Measurements from ENCODE around the gene ADARB2. TPM values are rescaled to one million over a fixed set of nuclear protein-coding genes. Genes with fewer than 3 reads are reported as not detected.
A peak's percentile ranks its signal among the peaks of the same experiment; 100 is the strongest.

ADARB2 gene
- total RNA-seq, 2 experiments from 2014 or later: not detected

DNA sequence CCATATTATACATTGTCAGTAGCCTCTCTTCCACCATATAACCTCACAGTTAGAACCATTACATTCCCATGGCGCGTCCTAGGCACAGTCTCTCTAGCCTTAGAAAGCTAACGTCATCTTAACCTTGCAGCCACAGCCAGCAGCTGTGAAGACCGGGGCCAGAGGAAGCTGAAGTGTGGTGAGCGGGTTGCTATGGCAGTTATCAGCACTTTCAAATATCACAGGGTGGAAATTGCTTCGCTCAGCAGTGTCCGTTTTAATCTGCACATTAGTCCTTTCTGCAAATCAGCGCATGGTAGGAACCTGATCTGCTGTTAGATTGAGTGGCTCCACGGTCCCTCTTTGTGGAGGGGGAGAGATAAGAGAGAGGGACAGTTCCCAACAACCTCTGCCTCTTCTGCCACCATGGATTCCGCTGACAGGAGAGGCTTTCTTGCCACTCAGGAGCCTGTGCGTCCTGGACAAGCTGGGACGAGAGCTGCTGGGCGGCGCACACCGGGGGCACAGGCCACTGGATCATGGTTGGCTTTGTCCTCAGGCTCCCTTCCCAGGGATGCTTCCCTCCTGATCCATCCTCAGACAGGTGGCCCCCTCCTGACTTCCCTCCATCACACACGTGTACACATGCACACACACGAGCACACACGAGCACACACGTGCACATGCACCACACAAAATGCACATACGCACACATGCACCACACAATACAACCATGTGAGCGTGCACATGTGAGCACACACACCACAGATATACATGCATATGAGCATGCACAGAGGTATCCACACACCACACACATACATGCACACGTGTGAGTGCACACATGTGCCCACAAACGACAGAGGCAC lies 587.3 kb downstream of the ADARB2 start:
- H3K4me1 Mint-ChIP-seq: peaks cover 3% of the 10 kb centered on the region
- peaks cover 3% of the 10 kb centered on the region for H3K36me3 Mint-ChIP-seq
- H3K27ac Mint-ChIP-seq: no peak overlapping the region
- H3K4me3 Mint-ChIP-seq: no peak overlapping the region
- peaks cover 10% of the 10 kb centered on the region for H3K27me3 Mint-ChIP-seq
- H3K9me3 Mint-ChIP-seq: peaks cover 7% of the 10 kb centered on the region
- no peak for DNase-seq

- Mint-ChIP-seq H3K9me3 (peaks cover 10% of the 10 kb centered on the region), H3K4me3 (no peak overlapping the region), H3K4me1 (peaks cover 3% of the 10 kb centered on the region), H3K27me3 (peaks cover 15% of the 10 kb centered on the region), H3K27ac (no peak overlapping the region), H3K36me3 (peaks cover 3% of the 10 kb centered on the region)
- DNase-seq: no peak
These were observed 588.3 kb downstream of the ADARB2 start for GRCh38 chr10:1148855-1149605.

- no peak for DNase-seq
- peaks cover 15% of the 10 kb centered on the region for H3K27me3 Mint-ChIP-seq
- peaks cover 10% of the 10 kb centered on the region for H3K9me3 Mint-ChIP-seq
- peaks cover 3% of the 10 kb centered on the region for H3K36me3 Mint-ChIP-seq
- H3K4me1 Mint-ChIP-seq: no peaks in the 10 kb centered on the region
- H3K27ac Mint-ChIP-seq: no peak overlapping the region
- H3K4me3 Mint-ChIP-seq: no peak overlapping the region
These were observed 589.5 kb downstream of the ADARB2 start for GRCh38 chr10:1147810-1148209.

DNA sequence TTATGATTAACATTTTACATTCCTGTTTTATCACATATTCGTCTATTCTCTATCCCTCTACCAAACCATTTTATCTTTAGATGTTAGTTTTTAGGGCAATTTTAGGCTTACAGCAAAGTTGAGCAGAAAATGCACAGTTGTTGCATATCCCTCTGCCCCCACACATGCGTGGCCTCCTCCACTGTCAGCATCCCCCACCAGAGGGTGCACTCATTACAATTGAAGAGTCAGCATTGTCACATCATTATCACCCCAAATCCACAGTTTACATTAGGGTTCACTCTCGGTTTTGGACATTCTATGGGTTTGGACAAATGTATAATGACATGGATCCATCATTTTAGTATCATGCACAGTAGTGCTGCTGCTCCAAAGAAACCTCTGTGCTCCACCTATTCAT lies 594.7 kb downstream of the ADARB2 start:
- H3K27ac Mint-ChIP-seq: no peak overlapping the region
- peaks cover 21% of the 10 kb centered on the region for H3K9me3 Mint-ChIP-seq
- DNase-seq: no peak

GRCh38 chr10:1141701-1142100 lies 595.6 kb downstream of the ADARB2 start:
- no peak overlapping the region for H3K4me3 Mint-ChIP-seq

More for the DNA sequence above, 594.7 kb downstream of the ADARB2 start:
- H3K27me3 Mint-ChIP-seq: peaks cover 11% of the 10 kb centered on the region
- no peaks in the 10 kb centered on the region for H3K4me1 Mint-ChIP-seq
- peaks cover 5% of the 10 kb centered on the region for H3K36me3 Mint-ChIP-seq
- no peak overlapping the region for H3K4me3 Mint-ChIP-seq

DNA sequence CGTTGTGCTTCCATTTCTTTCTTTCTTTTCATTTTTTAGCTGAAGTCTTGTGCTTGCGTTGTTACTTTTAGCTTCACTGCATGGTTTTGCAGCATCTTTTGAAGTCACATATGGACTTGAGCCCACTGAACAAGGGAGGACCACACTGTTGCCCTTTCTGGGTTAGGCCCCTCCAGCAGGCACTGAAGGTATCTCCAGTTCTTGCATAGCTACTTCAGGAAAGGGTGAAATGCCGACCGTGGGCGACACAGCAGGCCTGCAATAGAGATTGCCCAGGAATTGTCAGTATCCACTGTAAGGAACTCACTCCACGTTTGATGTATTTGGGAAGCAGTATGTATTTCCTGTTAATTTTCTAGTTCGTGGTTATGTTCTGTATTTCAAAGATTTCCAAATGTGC lies 596.1 kb downstream of the ADARB2 start:
- Mint-ChIP-seq H3K9me3 (peaks cover 15% of the 10 kb centered on the region), H3K36me3 (peaks cover 2% of the 10 kb centered on the region), H3K4me1 (no peaks in the 10 kb centered on the region), H3K27ac (no peak overlapping the region), H3K4me3 (no peak overlapping the region), H3K27me3 (peaks cover 7% of the 10 kb centered on the region)
- no peak for DNase-seq

More at GRCh38 chr10:1141701-1142100, 595.6 kb downstream of the ADARB2 start:
- H3K27ac Mint-ChIP-seq: no peak overlapping the region
- no peaks in the 10 kb centered on the region for H3K4me1 Mint-ChIP-seq
- no peak for DNase-seq
- peaks cover 9% of the 10 kb centered on the region for H3K27me3 Mint-ChIP-seq
- H3K36me3 Mint-ChIP-seq: peaks cover 2% of the 10 kb centered on the region
- H3K9me3 Mint-ChIP-seq: peaks cover 15% of the 10 kb centered on the region

DNA sequence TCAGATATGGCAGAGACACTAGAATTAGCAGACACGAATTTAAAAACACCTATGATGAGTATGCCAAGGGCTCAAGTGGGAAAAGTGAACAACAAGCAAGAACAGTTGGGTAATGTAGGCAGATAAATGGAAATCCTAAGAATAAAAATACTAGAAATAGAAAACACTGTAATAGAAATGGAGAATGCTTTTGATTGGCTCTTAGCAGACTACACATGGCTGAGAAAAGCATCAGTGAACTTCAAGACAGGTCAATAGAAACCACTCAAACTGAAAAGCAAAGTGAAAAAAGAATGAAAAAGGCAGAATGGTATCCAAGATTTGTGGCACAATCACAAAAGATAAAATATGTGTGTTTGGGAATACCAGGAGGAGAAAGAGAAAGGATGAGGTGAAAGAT lies 598.8 kb downstream of the ADARB2 start:
- DNase-seq: no peak
- Mint-ChIP-seq H3K9me3 (peaks cover 11% of the 10 kb centered on the region), H3K4me1 (peaks cover 7% of the 10 kb centered on the region), H3K27me3 (peaks cover 3% of the 10 kb centered on the region), H3K36me3 (peaks cover 4% of the 10 kb centered on the region), H3K4me3 (no peak overlapping the region), H3K27ac (no peak overlapping the region)

GRCh38 chr10:1137499-1138163 lies 599.7 kb downstream of the ADARB2 start:
- Mint-ChIP-seq H3K27me3 (peaks cover 3% of the 10 kb centered on the region), H3K4me1 (peaks cover 9% of the 10 kb centered on the region), H3K9me3 (peaks cover 11% of the 10 kb centered on the region), H3K36me3 (peaks cover 4% of the 10 kb centered on the region), H3K27ac (no peak overlapping the region), H3K4me3 (no peak overlapping the region)
- no peak for DNase-seq

DNA sequence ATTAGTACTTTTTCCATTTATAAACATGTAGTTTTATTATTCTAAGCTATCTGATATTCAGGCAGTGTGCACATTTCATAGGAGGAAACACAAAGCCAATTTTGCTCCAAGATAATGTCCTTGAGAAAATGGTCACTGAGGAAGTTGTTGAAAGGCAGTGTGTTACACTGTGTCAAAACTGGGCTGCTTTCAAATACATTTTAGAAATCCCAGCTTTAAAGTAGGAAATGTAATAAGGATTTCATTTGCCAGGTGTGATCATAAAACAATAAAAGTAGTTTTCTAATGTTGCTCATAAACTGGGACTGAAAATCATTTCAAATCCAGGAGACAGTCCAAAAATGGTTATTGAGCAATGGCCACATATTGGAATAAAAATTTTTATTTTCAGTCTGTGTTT lies 601.1 kb downstream of the ADARB2 start:
- Mint-ChIP-seq H3K4me1 (peaks cover 9% of the 10 kb centered on the region), H3K27me3 (peaks cover 3% of the 10 kb centered on the region), H3K9me3 (peaks cover 11% of the 10 kb centered on the region), H3K36me3 (peaks cover 8% of the 10 kb centered on the region), H3K4me3 (no peak overlapping the region), H3K27ac (no peak overlapping the region)
- DNase-seq: no peak

DNA sequence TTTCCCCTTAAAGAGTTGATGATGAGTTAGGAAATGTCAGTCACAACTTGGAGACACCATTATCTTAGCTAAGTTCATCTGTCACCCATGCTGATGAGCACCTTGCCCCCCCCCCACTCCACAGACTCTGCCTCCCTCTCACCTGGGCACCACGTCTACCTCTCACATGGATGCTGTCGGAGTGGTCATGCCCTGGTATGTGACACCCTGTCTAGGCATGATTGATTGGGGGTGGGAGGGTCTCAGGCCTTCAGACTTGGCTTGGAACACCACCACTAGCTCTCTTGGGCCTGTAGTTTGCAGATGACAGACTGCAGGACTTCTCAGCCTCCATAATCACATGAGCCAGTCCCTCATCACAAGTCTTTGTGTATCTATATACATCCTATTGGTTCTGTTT lies 603.2 kb downstream of the ADARB2 start:
- H3K4me3 Mint-ChIP-seq: no peak overlapping the region
- H3K4me1 Mint-ChIP-seq: peaks cover 9% of the 10 kb centered on the region
- H3K9me3 Mint-ChIP-seq: peaks cover 8% of the 10 kb centered on the region
- no peaks in the 10 kb centered on the region for H3K27me3 Mint-ChIP-seq
- DNase-seq: no peak
- peaks cover 14% of the 10 kb centered on the region for H3K36me3 Mint-ChIP-seq
- no peak overlapping the region for H3K27ac Mint-ChIP-seq

DNA sequence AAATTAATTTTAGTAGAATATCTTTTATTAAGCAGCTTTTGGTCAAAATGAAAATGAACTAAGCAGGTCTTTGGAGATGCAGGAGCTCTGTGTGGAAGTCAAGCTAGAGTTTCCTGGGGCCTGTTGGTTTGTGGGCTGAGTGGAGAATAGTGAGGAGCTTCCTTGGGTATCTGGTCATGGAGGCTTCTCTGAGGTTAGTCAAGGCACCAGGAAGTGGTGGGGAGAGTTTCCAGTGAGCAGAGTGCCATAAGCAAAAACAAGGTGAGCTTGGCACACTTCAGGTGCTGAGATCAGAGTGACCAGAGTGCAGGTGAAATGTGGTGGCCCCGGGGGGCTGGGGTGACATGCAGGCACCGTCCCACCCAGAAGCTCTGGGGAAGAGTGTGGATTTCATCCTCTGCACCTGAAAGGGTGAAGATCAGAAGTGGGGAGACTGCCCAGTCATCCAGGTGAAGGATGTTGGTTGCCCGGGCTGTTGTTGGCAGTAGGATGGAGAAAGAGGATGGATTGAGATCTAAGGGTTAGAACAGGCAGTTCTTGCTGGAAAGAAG lies 603.8 kb downstream of the ADARB2 start:
- H3K27ac Mint-ChIP-seq: peak overlapping the region; percentile 51
- DNase-seq: no peak
- H3K36me3 Mint-ChIP-seq: peaks cover 17% of the 10 kb centered on the region
- peaks cover 9% of the 10 kb centered on the region for H3K4me1 Mint-ChIP-seq
- H3K9me3 Mint-ChIP-seq: peaks cover 3% of the 10 kb centered on the region
- H3K4me3 Mint-ChIP-seq: no peak overlapping the region
- H3K27me3 Mint-ChIP-seq: no peaks in the 10 kb centered on the region

- H3K27me3 Mint-ChIP-seq: no peaks in the 10 kb centered on the region
- no peak overlapping the region for H3K27ac Mint-ChIP-seq
- H3K4me3 Mint-ChIP-seq: no peak overlapping the region
These were observed 604.7 kb downstream of the ADARB2 start for GRCh38 chr10:1132584-1132983.

GRCh38 chr10:1130995-1131790 lies 606.1 kb downstream of the ADARB2 start:
- no peak for DNase-seq
- no peaks in the 10 kb centered on the region for H3K9me3 Mint-ChIP-seq
- H3K27me3 Mint-ChIP-seq: no peaks in the 10 kb centered on the region
- H3K27ac Mint-ChIP-seq: no peak overlapping the region
- no peak overlapping the region for H3K4me3 Mint-ChIP-seq
- peaks cover 9% of the 10 kb centered on the region for H3K4me1 Mint-ChIP-seq
- peaks cover 18% of the 10 kb centered on the region for H3K36me3 Mint-ChIP-seq

More at GRCh38 chr10:1132584-1132983, 604.7 kb downstream of the ADARB2 start:
- no peaks in the 10 kb centered on the region for H3K9me3 Mint-ChIP-seq
- H3K36me3 Mint-ChIP-seq: peaks cover 18% of the 10 kb centered on the region
- H3K4me1 Mint-ChIP-seq: peaks cover 9% of the 10 kb centered on the region
- DNase-seq: no peak

- Mint-ChIP-seq H3K27ac (no peak overlapping the region), H3K4me3 (no peak overlapping the region), H3K4me1 (peaks cover 9% of the 10 kb centered on the region), H3K27me3 (no peaks in the 10 kb centered on the region), H3K36me3 (peaks cover 18% of the 10 kb centered on the region), H3K9me3 (no peaks in the 10 kb centered on the region)
- no peak for DNase-seq
These were observed 607.1 kb downstream of the ADARB2 start for GRCh38 chr10:1130226-1130625.
